WTC11 (cell line): Measurements from ENCODE around the gene GNG4. TPM values are rescaled to one million over a fixed set of nuclear protein-coding genes. Genes with fewer than 3 reads are reported as not detected.

Experiments used
- ATAC-seq: fragments of 200-7000 bp; cut with Tn5 transposase; 2 replicates; pipeline ENCODE4 v1.10.0; 2021; ENCODE audit warnings: mild to moderate bottlenecking, moderate library complexity
- CTCF ChIA-PET: fragments of 300-600 bp; sonication (Branson Sonifier 250); formaldehyde crosslinking; loops from one replicate; lab custom pipeline; 2021; ENCODE audit warnings: antibody characterized with exemption; lab: Charles Lee
- POLR2A ChIA-PET: fragments of 350-600 bp; sonication (Branson Sonifier 250); formaldehyde crosslinking; loops from one replicate; lab custom pipeline; 2021; ENCODE audit warnings: antibody characterized with exemption; lab: Charles Lee
- DNase-seq: peaks from one replicate; pipeline ENCODE4 v3.0.0; 2021; ENCODE audit warnings: low spot score
- H3K27ac Mint-ChIP-seq: 2 replicates; pipeline ENCODE4 v1.8.0; 2021; ENCODE audit warnings: mixed read lengths
- H3K27me3 Mint-ChIP-seq: 2 replicates; pipeline ENCODE4 v1.8.0; 2021; ENCODE audit warnings: low read depth, mild to moderate bottlenecking, moderate library complexity, mixed read lengths
- H3K36me3 Mint-ChIP-seq: 2 replicates; pipeline ENCODE4 v1.8.0; 2021; ENCODE audit warnings: mixed read lengths
- H3K4me1 Mint-ChIP-seq: 2 replicates; pipeline ENCODE4 v1.8.0; 2022; ENCODE audit warnings: mixed read lengths
- H3K4me3 Mint-ChIP-seq: 2 replicates; pipeline ENCODE4 v1.8.0; 2021; ENCODE audit warnings: mild to moderate bottlenecking, moderate library complexity, mixed read lengths
- H3K9me3 Mint-ChIP-seq: 2 replicates; pipeline ENCODE4 v1.8.0; 2021; ENCODE audit warnings: mixed read lengths
- CBFB ChIP-seq: sonication (generic); formaldehyde crosslinking; IDR thresholded peaks from 2 replicates; pipeline ENCODE4 v1.8.1; 2022; ENCODE audit warnings: mild to moderate bottlenecking, low read depth, missing genetic modification reagents
- CREM ChIP-seq: sonication (generic); formaldehyde crosslinking; IDR thresholded peaks from 2 replicates; pipeline ENCODE4 v1.8.1; 2022; ENCODE audit warnings: mild to moderate bottlenecking, missing genetic modification reagents, moderate library complexity
- GABPB1 ChIP-seq: sonication (generic); formaldehyde crosslinking; IDR thresholded peaks from 2 replicates; pipeline ENCODE4 v1.8.1; 2023; ENCODE audit warnings: mild to moderate bottlenecking, missing genetic modification reagents
- NFATC4 ChIP-seq: fragments of 250-450 bp; sonication (Bioruptor Pico); IDR thresholded peaks from 2 replicates; pipeline ENCODE4 v1.9.0; 2021; ENCODE audit warnings: mild to moderate bottlenecking
- NFYB ChIP-seq: sonication (generic); formaldehyde crosslinking; conservative IDR thresholded peaks from 2 replicates; pipeline ENCODE4 v1.8.0; 2022; ENCODE audit warnings: low read depth, missing genetic modification reagents
- RORB ChIP-seq: fragments of 250-450 bp; sonication (Bioruptor Pico); IDR thresholded peaks from 2 replicates; pipeline ENCODE4 v1.9.0; 2021; ENCODE audit warnings: mild to moderate bottlenecking
- SOX15 ChIP-seq: fragments of 250-450 bp; sonication (Bioruptor Pico); IDR thresholded peaks from 2 replicates; pipeline ENCODE4 v1.9.0; 2021; ENCODE audit warnings: mild to moderate bottlenecking
- TCF7 ChIP-seq: sonication (generic); formaldehyde crosslinking; IDR thresholded peaks from 2 replicates; pipeline ENCODE4 v1.8.0; 2022; ENCODE audit warnings: mild to moderate bottlenecking, low read depth, missing genetic modification reagents, moderate library complexity
- ZNF423 ChIP-seq: fragments of 250-450 bp; sonication (Bioruptor Pico); IDR thresholded peaks from 2 replicates; pipeline ENCODE4 v2.1.2; 2022; ENCODE audit warnings: mild to moderate bottlenecking, moderate library complexity
- total RNA-seq: library from RNA; stranded (reverse); gene quantifications from 3 replicates; pipeline ENCODE4 v1.2.3, GENCODE V29; 2021
- TF ChIP-seq, protein P1 (sequence below): fragments of 250-450 bp; sonication (Bioruptor Pico); IDR thresholded peaks from 2 replicates; pipeline ENCODE4 v1.9.0; 2021; ENCODE audit warnings: mild to moderate bottlenecking
- TF ChIP-seq, protein P2 (sequence below): sonication (generic); formaldehyde crosslinking; IDR thresholded peaks from 2 replicates; pipeline ENCODE4 v1.8.1; 2022; ENCODE audit warnings: mild to moderate bottlenecking, moderate library complexity, missing genetic modification reagents
- TF ChIP-seq, protein P3 (sequence below): sonication (generic); formaldehyde crosslinking; IDR thresholded peaks from 2 replicates; pipeline ENCODE4 v1.8.1; 2023; ENCODE audit warnings: mild to moderate bottlenecking, missing genetic modification reagents
- TF ChIP-seq, protein P4 (sequence below): sonication (generic); formaldehyde crosslinking; IDR thresholded peaks from 2 replicates; pipeline ENCODE4 v1.8.1; 2023; ENCODE audit warnings: mild to moderate bottlenecking, missing genetic modification reagents, moderate library complexity
- TF ChIP-seq, protein P5 (sequence below): fragments of 250-450 bp; sonication (Bioruptor Pico); IDR thresholded peaks from 2 replicates; pipeline ENCODE4 v1.9.0; 2021; ENCODE audit warnings: mild to moderate bottlenecking, borderline replicate concordance
- TF ChIP-seq, protein P6 (sequence below): fragments of 250-450 bp; sonication (Bioruptor Pico); IDR thresholded peaks from 2 replicates; pipeline ENCODE4 v1.9.0; 2021; ENCODE audit warnings: moderate library complexity, mild to moderate bottlenecking, inconsistent platforms, borderline replicate concordance
- TF ChIP-seq, protein P7 (sequence below): sonication (generic); formaldehyde crosslinking; IDR thresholded peaks from 2 replicates; pipeline ENCODE4 v1.8.0; 2022; ENCODE audit warnings: mild to moderate bottlenecking, missing genetic modification reagents
- TF ChIP-seq, protein P8 (sequence below): fragments of 250-450 bp; sonication (Bioruptor Pico); conservative IDR thresholded peaks from 2 replicates; pipeline ENCODE4 v1.9.0; 2021; ENCODE audit warnings: mild to moderate bottlenecking

GNG4 gene
- total RNA-seq, 1 experiment from 2014 or later = 38.3 TPM

DNA sequence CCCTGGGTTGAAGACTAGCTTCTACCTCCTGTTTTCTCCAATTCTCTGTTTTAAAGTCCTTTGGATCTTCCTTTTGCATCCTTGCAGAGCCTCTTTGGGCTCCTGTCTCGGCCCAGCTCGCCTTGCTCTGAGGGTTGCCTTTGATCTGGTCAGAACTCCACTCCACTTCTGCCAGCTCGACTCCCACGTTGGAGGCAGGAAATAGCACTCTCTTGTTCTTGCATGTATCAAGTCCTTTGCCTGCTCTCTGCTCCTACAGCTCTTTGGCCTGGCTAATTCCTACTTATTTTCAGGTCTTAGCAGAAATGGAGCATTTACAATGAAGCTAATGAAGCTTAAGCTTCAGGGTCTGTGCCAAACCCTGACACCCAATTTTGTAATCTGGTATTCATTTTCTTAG lies 124.3 kb downstream of the GNG4 start (continued):
- TF ChIP-seq, protein P1, sequence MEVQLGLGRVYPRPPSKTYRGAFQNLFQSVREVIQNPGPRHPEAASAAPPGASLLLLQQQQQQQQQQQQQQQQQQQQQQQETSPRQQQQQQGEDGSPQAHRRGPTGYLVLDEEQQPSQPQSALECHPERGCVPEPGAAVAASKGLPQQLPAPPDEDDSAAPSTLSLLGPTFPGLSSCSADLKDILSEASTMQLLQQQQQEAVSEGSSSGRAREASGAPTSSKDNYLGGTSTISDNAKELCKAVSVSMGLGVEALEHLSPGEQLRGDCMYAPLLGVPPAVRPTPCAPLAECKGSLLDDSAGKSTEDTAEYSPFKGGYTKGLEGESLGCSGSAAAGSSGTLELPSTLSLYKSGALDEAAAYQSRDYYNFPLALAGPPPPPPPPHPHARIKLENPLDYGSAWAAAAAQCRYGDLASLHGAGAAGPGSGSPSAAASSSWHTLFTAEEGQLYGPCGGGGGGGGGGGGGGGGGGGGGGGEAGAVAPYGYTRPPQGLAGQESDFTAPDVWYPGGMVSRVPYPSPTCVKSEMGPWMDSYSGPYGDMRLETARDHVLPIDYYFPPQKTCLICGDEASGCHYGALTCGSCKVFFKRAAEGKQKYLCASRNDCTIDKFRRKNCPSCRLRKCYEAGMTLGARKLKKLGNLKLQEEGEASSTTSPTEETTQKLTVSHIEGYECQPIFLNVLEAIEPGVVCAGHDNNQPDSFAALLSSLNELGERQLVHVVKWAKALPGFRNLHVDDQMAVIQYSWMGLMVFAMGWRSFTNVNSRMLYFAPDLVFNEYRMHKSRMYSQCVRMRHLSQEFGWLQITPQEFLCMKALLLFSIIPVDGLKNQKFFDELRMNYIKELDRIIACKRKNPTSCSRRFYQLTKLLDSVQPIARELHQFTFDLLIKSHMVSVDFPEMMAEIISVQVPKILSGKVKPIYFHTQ (CRISPR knock-in tag) = no peak
- TF ChIP-seq, protein P2, sequence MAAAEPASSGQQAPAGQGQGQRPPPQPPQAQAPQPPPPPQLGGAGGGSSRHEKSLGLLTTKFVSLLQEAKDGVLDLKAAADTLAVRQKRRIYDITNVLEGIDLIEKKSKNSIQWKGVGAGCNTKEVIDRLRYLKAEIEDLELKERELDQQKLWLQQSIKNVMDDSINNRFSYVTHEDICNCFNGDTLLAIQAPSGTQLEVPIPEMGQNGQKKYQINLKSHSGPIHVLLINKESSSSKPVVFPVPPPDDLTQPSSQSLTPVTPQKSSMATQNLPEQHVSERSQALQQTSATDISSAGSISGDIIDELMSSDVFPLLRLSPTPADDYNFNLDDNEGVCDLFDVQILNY = no peak
- TF ChIP-seq, protein P3, sequence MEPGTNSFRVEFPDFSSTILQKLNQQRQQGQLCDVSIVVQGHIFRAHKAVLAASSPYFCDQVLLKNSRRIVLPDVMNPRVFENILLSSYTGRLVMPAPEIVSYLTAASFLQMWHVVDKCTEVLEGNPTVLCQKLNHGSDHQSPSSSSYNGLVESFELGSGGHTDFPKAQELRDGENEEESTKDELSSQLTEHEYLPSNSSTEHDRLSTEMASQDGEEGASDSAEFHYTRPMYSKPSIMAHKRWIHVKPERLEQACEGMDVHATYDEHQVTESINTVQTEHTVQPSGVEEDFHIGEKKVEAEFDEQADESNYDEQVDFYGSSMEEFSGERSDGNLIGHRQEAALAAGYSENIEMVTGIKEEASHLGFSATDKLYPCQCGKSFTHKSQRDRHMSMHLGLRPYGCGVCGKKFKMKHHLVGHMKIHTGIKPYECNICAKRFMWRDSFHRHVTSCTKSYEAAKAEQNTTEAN (CRISPR knock-in tag) = no peak
- TF ChIP-seq NFATC4 (CRISPR knock-in tag) (no peak), SOX15 (CRISPR knock-in tag) (no peak)
- TF ChIP-seq, protein P4, sequence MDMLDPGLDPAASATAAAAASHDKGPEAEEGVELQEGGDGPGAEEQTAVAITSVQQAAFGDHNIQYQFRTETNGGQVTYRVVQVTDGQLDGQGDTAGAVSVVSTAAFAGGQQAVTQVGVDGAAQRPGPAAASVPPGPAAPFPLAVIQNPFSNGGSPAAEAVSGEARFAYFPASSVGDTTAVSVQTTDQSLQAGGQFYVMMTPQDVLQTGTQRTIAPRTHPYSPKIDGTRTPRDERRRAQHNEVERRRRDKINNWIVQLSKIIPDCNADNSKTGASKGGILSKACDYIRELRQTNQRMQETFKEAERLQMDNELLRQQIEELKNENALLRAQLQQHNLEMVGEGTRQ (CRISPR knock-in tag) = no peak

DNA sequence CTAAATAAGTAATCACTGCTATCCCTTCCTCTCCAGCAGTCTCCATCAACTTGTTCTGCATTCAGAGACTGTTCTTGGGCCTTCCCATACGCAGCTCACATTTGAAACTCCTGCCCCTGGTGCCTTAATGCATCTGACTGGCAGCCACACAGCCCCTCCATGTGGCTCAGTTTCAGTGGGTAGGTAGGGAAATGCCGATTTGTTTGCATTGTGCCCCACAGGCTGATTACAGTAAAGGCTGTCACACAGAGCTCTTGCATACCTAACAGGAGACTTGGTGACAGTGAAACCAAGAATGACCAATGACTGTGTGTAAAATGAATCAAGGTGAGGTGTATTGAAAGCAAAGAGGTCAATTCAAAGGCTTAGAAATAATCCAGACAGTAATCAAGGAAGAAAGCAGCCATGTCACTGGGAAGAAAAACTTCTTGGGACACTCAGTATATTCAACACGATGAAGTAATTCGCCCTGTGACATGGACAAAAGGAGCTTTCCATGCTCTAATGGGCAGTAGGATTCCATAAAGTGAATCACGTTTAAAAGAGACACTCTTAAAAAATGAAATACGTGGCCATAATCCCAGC lies 132.6 kb downstream of the GNG4 start:
- ChIA-PET POLR2A (no interaction called here), CTCF (interaction anchor here (0.7 to 1.6 kb wide), 5 partner anchors 10 to 455 kb away, joined by 3 to 4 read pairs (median 3); no protein-coding TSS in a partner anchor)
- no peaks in the 10 kb centered on the region for H3K27me3 Mint-ChIP-seq
- TF ChIP-seq CREM = no peak
- DNase-seq (no peak), ATAC-seq (0 out of 2 replicates have a peak, but pooled peaks have one; percentile 22)
- no peaks in the 10 kb centered on the region for H3K4me1 Mint-ChIP-seq
- H3K27ac Mint-ChIP-seq = no peak overlapping the region
- no peaks in the 10 kb centered on the region for H3K9me3 Mint-ChIP-seq
- H3K36me3 Mint-ChIP-seq = no peaks in the 10 kb centered on the region
- H3K4me3 Mint-ChIP-seq = no peak overlapping the region

DNA sequence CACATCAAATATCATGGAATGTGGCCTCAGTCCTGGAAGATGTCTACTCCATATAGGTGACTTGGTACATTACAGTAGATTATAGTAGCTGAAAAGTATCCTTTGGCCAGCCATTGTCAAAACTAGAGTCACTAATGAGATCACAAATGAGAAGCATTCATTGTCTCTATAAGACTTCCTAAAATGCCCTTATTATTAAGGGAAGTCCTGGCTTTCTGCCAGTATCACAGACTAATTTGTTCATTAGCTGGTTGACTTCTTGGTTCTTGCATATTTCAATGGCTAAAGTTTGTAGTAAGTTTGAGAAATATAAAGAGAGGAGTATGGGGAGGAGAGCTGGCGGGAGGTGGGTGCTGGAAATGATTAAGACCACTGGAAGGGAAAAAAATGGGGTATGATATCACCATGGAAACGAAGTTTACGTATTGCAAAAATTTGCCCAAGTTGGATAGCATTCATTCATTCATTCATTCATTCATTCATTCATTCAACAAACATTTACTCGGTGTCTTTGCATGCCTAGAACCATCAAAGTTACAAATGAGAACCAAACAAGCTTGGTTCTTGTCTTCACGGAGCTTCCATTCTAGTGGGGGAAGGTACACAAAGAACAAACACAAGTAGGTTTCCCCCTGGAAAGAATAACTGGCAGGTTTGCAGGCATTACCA lies 133.6 kb downstream of the GNG4 start:
- H3K36me3 Mint-ChIP-seq = no peaks in the 10 kb centered on the region
- H3K9me3 Mint-ChIP-seq = no peaks in the 10 kb centered on the region
- ChIA-PET POLR2A (no interaction called here), CTCF (interaction anchor here (0.7 to 1.2 kb wide), 3 partner anchors 9 to 456 kb away, joined by 3 to 4 read pairs (median 3); no protein-coding TSS in a partner anchor)
- DNase-seq (no peak), ATAC-seq (no peak)
- no peak overlapping the region for H3K4me3 Mint-ChIP-seq
- H3K4me1 Mint-ChIP-seq = no peaks in the 10 kb centered on the region
- no peaks in the 10 kb centered on the region for H3K27me3 Mint-ChIP-seq
- no peak overlapping the region for H3K27ac Mint-ChIP-seq
- TF ChIP-seq, protein P5, sequence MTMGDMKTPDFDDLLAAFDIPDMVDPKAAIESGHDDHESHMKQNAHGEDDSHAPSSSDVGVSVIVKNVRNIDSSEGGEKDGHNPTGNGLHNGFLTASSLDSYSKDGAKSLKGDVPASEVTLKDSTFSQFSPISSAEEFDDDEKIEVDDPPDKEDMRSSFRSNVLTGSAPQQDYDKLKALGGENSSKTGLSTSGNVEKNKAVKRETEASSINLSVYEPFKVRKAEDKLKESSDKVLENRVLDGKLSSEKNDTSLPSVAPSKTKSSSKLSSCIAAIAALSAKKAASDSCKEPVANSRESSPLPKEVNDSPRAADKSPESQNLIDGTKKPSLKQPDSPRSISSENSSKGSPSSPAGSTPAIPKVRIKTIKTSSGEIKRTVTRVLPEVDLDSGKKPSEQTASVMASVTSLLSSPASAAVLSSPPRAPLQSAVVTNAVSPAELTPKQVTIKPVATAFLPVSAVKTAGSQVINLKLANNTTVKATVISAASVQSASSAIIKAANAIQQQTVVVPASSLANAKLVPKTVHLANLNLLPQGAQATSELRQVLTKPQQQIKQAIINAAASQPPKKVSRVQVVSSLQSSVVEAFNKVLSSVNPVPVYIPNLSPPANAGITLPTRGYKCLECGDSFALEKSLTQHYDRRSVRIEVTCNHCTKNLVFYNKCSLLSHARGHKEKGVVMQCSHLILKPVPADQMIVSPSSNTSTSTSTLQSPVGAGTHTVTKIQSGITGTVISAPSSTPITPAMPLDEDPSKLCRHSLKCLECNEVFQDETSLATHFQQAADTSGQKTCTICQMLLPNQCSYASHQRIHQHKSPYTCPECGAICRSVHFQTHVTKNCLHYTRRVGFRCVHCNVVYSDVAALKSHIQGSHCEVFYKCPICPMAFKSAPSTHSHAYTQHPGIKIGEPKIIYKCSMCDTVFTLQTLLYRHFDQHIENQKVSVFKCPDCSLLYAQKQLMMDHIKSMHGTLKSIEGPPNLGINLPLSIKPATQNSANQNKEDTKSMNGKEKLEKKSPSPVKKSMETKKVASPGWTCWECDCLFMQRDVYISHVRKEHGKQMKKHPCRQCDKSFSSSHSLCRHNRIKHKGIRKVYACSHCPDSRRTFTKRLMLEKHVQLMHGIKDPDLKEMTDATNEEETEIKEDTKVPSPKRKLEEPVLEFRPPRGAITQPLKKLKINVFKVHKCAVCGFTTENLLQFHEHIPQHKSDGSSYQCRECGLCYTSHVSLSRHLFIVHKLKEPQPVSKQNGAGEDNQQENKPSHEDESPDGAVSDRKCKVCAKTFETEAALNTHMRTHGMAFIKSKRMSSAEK (CRISPR knock-in tag) = no peak
- TF ChIP-seq GABPB1 (CRISPR knock-in tag) (no peak), TCF7 (no peak), CBFB (no peak), NFYB (CRISPR knock-in tag) (no peak), ZNF423 (no peak), RORB (CRISPR knock-in tag) (no peak)
- TF ChIP-seq, protein P6, sequence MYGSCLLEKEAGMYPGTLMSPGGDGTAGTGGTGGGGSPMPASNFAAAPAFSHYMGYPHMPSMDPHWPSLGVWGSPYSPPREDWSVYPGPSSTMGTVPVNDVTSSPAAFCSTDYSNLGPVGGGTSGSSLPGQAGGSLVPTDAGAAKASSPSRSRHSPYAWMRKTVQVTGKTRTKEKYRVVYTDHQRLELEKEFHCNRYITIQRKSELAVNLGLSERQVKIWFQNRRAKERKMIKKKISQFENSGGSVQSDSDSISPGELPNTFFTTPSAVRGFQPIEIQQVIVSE (CRISPR knock-in tag) = no peak
- TF ChIP-seq, protein P7, sequence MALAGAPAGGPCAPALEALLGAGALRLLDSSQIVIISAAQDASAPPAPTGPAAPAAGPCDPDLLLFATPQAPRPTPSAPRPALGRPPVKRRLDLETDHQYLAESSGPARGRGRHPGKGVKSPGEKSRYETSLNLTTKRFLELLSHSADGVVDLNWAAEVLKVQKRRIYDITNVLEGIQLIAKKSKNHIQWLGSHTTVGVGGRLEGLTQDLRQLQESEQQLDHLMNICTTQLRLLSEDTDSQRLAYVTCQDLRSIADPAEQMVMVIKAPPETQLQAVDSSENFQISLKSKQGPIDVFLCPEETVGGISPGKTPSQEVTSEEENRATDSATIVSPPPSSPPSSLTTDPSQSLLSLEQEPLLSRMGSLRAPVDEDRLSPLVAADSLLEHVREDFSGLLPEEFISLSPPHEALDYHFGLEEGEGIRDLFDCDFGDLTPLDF (CRISPR knock-in tag) = no peak
- TF ChIP-seq, protein P8, sequence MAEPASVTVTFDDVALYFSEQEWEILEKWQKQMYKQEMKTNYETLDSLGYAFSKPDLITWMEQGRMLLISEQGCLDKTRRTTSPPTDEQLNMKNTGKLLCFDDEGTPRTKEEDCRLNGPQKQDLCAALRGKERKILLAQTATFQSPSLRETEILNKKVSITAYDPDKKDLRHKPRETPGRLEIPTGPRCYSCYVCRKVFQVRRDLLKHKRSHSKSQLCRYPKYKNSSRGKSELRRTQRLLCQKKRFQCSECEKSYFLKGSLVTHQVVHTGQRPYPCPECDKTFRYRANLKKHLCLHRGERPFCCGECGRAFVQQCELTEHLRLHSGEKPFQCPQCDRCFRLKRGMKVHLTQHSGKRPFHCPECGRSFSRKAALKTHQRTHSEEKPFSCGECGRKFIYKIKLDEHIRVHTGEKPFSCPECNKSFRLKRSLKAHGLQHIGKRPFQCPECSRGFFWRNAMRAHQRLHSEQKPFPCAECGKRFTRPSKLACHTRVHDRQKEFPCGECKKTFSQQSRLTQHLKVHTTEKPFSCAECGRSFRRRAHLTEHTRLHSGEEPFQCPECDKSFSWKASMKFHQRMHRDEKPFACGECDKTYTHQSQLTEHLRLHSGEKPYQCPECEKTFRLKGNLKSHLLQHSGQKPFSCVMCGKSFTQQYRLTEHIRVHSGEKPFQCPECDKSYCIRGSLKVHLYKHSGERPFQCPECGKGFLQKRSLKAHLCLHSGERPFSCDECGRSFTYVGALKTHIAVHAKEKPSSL (CRISPR knock-in tag) = no peak
